T follicular helper cell (primary cell): Measurements from ENCODE around the gene COMMD10.

Experiments used
- DNase-seq: peaks from one replicate; pipeline ENCODE4 v3.0.0-alpha.2; 2020; ENCODE audit warnings: low read depth

The COMMD10 gene

DNA sequence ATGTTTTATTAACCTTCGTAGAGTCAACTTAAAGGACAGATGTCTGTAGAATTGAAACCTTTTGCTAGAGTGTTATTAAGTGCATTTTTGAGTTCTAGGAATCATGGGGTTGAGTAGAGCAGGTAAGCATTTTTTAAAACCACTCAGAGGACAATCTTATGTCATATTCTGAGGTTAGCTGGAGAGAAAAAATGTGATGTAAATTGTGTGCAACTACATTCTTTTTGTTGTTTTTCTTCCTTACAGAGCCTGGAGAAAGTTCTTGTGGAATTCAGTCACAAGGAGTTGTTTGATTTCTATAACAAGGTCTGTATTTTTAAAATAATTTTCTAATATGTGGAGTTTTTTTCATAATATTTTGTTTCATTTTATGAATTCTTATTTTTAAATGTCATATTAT is 206.4 kb downstream of the COMMD10 start:
- DNase-seq = no peak

DNA sequence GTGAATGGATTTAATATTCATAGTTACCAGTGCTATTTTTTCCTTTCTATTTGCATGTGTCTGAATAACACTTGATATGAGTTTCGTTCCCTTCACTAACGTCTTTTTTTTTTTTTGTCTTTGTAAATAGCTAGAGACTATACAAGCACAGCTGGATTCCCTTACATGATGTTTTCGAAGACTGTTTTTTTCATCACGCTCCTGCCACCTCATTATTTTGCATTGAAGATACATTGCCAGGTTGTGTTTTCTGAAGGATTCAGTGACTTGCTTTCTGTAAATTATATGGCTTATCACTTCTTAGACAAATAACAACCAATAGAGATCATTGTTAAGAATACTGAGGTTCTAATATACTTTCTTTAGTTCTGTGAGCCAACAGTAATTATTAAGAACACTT is 207.5 kb downstream of the COMMD10 start:
- DNase-seq = no peak

- DNase-seq = no peak
Measured at GRCh38 chr5:116296335-116297072, 211.7 kb downstream of the COMMD10 start.

GRCh38 chr5:116297296-116297814 is 212.5 kb downstream of the COMMD10 start:
- no peak for DNase-seq

- DNase-seq = no peak
Measured at GRCh38 chr5:116299746-116300640, 215.2 kb downstream of the COMMD10 start.

DNA sequence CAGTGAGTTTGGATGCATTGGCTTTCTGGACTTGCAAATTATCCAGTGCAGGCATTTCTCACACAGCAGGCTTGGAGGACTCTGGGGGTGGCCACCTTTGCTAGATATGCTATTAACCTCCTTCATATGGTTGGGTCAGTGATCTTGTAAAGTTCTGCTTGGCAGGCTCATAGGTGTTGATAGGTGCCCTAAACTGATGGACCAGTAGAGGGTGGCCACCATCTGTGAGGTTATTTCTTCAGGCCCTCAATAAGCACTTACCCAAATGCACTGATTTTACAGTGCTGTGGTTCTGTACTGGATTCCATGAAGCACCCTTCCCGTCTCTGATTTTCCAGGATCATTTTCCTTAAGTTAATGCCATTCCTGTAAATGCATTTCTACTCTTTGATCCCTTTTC is 216.3 kb downstream of the COMMD10 start:
- DNase-seq = no peak

GRCh38 chr5:116303340-116303739 is 218.5 kb downstream of the COMMD10 start:
- DNase-seq = no peak

DNA sequence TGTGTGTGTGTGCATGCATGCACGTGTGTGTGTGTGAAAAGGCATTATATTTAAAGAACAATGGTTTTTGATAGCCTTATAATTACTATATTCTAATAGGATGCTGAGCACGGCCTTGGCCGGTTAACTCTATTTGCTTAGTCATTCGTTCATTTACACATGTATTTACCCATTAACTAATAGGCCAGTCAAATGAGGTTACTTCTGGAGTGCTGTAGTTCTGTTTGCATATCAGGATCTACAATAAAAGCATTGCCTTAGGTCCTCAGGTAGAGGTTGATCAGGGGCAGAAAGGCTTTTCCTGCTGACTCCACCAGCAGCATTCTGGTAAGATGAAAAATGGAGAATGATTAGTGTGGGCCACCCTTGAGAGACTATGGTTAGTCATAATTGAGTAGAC is 219.0 kb downstream of the COMMD10 start:
- no peak for DNase-seq

- DNase-seq = no peak
Measured at GRCh38 chr5:116305899-116306298, 221.1 kb downstream of the COMMD10 start.

- DNase-seq = no peak
Measured at GRCh38 chr5:116306846-116307245, 222.0 kb downstream of the COMMD10 start.

- DNase-seq = no peak
Measured at GRCh38 chr5:116308391-116308790, 223.6 kb downstream of the COMMD10 start.

DNA sequence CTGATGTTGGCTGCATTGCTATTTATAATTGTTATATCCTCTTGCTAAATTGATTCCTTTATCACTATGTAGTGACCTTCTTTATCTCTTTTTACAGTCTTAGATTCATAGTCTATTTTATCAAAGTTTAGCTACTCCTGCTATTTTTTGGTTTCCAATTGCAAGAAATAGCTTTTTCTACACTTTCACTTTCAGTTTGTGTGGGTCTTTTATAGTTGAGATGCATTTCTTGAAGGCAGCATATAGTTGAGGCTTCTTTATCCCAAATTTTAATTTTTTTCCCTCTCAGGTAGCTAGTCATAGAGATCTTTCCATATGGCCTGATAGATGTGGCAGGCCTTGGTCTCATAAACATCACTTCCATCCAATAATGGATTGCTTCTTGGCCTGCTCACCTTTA is 228.5 kb downstream of the COMMD10 start:
- DNase-seq = no peak

DNA sequence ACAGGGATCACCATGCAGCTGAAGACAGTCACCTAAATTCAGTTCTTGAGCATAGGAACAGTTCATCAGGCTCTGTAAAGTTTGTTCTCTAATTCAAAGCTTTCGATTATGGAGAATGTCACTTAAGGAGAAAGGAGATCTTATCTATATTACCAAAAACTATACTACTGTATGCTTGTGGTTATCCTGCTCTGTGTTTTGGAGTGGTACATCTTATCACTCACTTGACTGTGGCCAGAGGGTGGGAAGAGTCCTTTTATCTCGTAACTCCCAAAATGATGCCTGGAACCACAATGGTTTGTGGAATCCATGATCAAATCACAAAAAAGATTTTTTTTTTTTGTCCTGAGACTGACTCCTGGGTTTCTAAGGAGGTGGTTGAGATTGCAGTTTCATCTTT is 230.7 kb downstream of the COMMD10 start:
- DNase-seq = no peak

GRCh38 chr5:116318091-116318854 is 233.4 kb downstream of the COMMD10 start:
- DNase-seq = no peak

GRCh38 chr5:116320486-116320885 is 235.7 kb downstream of the COMMD10 start:
- no peak for DNase-seq

GRCh38 chr5:116329503-116329902 is 244.7 kb downstream of the COMMD10 start:
- DNase-seq = no peak

- DNase-seq = no peak
Measured at GRCh38 chr5:116340799-116341198, 256.0 kb downstream of the COMMD10 start.
